OCI-LY7 (cell line): Measurements from ENCODE around the gene ZNF337.

ENCODE experiments used
- CTCF ChIP-seq: fragments of 200-600 bp; sonication (generic); conservative IDR thresholded peaks from 2 replicates; pipeline ENCODE4 v1.5.1; 2014; ENCODE audit warnings: mild to moderate bottlenecking, antibody characterized with exemption, low read length, moderate library complexity, mixed read lengths
- EZH2phosphoT487 ChIP-seq: fragments of 200-600 bp; sonication (generic); IDR thresholded peaks from 2 replicates; pipeline ENCODE4 v1.6.1; 2018; ENCODE audit warnings: low read depth, borderline replicate concordance, mild to moderate bottlenecking, mixed run types, antibody characterized with exemption, low read length, moderate library complexity, mixed read lengths

GRCh38 chr20:25683050-25683449, 13.6 kb downstream of the ZNF337 start:
- TF ChIP-seq CTCF (no peak), EZH2phosphoT487 (no peak)
